AG10803 (cell line): Measurements from ENCODE around the gene OR10G3.

Experiments used
- DNase-seq: peaks from one replicate; pipeline ENCODE4 v3.0.0; 2010; ENCODE audit warnings: low read depth
- H3K4me3 ChIP-seq: 2 replicates; pipeline ENCODE4 v1.5.1; 2011; ENCODE audit warnings: mild to moderate bottlenecking, low read length, control low read depth
- CTCF ChIP-seq: conservative IDR thresholded peaks from 2 replicates; pipeline ENCODE4 v1.5.1; 2011; ENCODE audit warnings: mild to moderate bottlenecking, low read length, control low read depth, inconsistent platforms

The OR10G3 gene

GRCh38 chr14:21543521-21543960 is 36.3 kb downstream of the OR10G3 start:
- H3K4me3 ChIP-seq = no peak overlapping the region
- no peak for DNase-seq
- TF ChIP-seq CTCF = no peak

- no peak for DNase-seq
- TF ChIP-seq CTCF = no peak
- H3K4me3 ChIP-seq = no peak overlapping the region
Measured at GRCh38 chr14:21541413-21542074, 38.3 kb downstream of the OR10G3 start.

- H3K4me3 ChIP-seq = no peak overlapping the region
- no peak for DNase-seq
- no peak for TF ChIP-seq CTCF
Measured at GRCh38 chr14:21539189-21539940, 40.5 kb downstream of the OR10G3 start.

- no peak for DNase-seq
- no peak overlapping the region for H3K4me3 ChIP-seq
- TF ChIP-seq CTCF = no peak
Measured at GRCh38 chr14:21537090-21537424, 42.8 kb downstream of the OR10G3 start.

GRCh38 chr14:21536418-21537089 is 43.3 kb downstream of the OR10G3 start:
- H3K4me3 ChIP-seq = peak overlapping the region; percentile 18; the same call in 1 of the 2 replicates
- TF ChIP-seq CTCF = no peak

GRCh38 chr14:21535545-21536417 is 44.1 kb downstream of the OR10G3 start:
- no peak overlapping the region for H3K4me3 ChIP-seq

More at GRCh38 chr14:21536418-21537089, 43.3 kb downstream of the OR10G3 start:
- no peak for DNase-seq

More at GRCh38 chr14:21535545-21536417, 44.1 kb downstream of the OR10G3 start:
- TF ChIP-seq CTCF = no peak
- no peak for DNase-seq
